Activated CD8-positive, alpha-beta memory T cell treated with anti-CD3 and anti-CD28 coated beads, Interleukin-2, amount 50 U/mL, for 48 hours (primary cell): ENCODE data around the gene ATP6AP1.
"Not testable (repeated sequence)": the region's sequence is repeated elsewhere in the genome, so short reads cannot be mapped to it uniquely, and the experiment has no call there.

ENCODE experiments used
- DNase-seq: peaks from one replicate; pipeline ENCODE4 v3.0.0-alpha.2; 2020

The ATP6AP1 gene, protein sequence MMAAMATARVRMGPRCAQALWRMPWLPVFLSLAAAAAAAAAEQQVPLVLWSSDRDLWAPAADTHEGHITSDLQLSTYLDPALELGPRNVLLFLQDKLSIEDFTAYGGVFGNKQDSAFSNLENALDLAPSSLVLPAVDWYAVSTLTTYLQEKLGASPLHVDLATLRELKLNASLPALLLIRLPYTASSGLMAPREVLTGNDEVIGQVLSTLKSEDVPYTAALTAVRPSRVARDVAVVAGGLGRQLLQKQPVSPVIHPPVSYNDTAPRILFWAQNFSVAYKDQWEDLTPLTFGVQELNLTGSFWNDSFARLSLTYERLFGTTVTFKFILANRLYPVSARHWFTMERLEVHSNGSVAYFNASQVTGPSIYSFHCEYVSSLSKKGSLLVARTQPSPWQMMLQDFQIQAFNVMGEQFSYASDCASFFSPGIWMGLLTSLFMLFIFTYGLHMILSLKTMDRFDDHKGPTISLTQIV

DNA sequence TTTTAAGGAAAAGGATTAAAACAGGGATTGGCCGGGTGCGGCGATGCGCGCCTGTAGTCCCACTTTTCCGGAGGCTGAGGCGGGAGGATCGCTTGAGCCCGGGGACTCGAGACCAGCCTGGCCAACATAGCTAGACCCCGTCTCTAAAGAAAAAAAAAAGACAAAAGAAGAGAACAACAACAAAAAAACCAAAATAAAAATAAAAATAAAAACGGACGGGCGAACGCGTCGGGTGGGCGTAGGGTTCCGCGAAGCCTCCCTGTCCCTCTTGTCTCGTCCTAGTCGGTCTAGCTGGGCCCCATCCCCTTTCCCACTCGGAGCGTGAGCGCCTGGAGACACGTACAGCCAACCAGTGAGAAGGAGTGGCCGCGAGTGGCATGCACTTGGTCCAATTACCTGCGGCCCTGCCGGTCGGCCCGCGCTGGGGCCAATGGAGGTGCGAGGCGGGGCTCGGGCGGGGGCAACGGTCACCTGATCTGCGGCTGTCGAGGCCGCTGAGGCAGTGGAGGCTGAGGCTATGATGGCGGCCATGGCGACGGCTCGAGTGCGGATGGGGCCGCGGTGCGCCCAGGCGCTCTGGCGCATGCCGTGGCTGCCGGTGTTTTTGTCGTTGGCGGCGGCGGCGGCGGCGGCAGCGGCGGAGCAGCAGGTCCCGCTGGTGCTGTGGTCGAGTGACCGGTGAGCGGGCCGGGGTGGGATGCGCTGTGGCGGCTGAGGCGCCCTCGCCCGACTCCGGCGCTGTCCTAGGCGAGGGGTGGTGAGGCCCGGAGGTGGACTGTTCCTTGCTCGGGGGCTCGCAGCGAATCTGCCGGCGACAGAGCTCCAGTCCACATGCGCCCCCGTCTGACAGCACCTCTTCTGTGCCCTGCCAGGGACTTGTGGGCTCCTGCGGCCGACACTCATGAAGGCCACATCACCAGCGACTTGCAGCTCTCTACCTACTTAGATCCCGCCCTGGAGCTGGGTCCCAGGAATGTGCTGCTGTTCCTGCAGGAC, at the start of gene ATP6AP1:
Gene ATP6AP1, plus strand, starts transcription at position 502 of the 996 bp plus-strand sequence. Its CDS starts 16 bp downstream, at position 518.
- peak; percentile 89 for DNase-seq

DNA sequence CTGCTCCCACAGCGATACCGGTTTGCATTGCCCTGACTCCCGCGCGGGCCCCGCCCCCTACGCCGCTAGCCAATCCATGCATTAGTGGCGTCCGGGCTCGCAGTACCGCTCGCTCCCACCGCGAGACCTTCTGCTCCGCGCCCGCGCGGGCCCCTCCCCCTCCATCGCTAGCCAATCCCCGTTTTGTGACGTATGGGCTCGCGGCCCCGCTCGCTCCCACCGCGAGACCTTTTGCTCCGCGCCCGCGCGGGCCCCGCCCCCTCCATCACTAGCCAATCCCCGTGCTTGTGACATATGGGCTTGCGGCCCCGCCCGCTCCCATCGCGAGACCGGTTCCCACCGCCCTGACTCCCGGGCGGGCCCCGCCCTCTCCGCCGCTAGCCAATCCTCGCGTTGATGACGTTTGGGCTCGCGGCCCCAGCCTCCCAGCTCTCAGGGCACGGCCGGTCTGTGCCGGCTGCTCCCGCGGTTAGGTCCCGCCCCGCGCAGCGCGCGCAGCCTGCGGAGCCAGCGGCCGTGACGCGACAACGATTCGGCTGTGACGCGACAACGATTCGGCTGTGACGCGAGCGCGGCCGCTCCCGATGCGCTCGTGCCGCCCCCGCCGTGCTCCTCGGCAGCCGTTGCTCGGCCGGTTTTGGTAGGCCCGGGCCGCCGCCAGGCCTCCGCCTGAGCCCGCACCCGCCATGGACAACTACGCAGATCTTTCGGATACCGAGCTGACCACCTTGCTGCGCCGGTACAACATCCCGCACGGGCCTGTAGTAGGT, 49.5 kb upstream of the ATP6AP1 start, which contains the start of gene EMD:
Gene EMD, plus strand, starts transcription at position 497 of the 770 bp plus-strand sequence. Its CDS starts 190 bp downstream, at position 687.
- peak; percentile 93 for DNase-seq

DNA sequence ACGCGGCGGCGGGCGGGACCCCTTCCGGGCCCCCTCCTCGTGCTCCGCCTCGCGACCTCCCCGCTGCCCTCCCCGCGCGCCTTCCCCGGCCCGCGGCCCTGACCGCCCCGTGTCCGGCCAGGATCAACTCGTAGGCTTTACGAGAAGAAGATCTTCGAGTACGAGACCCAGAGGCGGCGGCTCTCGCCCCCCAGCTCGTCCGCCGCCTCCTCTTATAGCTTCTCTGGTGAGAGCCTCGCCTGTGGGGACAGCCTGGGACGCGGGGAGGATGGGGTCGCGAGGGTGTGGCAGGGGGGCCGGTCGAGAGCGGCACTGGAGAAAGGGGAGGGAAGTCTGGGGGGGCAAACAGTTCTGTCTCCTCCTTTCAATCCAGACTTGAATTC, 48.9 kb upstream of the ATP6AP1 start:
- DNase-seq = no peak

DNA sequence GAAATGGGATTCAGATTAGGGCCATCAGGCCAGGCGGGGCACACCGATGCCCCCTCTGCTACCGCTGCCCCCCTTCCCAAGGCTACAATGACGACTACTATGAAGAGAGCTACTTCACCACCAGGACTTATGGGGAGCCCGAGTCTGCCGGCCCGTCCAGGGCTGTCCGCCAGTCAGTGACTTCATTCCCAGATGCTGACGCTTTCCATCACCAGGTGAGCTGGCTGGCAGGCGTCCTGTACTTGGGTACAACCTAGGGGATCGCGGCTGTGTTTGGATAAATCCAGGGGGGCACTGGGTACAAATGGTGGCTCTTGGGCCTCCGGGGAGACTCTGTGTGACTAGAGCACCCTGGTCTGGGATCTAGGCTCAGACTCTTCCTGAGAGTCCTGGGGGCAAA, 48.3 kb upstream of the ATP6AP1 start:
- no peak for DNase-seq

DNA sequence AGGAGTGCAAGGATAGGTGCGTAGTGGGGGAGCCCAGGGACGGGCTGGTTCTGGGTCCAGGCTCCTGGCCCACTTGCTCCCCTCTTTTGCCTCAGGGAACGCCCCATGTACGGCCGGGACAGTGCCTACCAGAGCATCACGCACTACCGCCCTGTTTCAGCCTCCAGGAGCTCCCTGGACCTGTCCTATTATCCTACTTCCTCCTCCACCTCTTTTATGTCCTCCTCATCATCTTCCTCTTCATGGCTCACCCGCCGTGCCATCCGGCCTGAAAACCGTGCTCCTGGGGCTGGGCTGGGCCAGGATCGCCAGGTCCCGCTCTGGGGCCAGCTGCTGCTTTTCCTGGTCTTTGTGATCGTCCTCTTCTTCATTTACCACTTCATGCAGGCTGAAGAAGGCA, 47.7 kb upstream of the ATP6AP1 start:
- DNase-seq = no peak

DNA sequence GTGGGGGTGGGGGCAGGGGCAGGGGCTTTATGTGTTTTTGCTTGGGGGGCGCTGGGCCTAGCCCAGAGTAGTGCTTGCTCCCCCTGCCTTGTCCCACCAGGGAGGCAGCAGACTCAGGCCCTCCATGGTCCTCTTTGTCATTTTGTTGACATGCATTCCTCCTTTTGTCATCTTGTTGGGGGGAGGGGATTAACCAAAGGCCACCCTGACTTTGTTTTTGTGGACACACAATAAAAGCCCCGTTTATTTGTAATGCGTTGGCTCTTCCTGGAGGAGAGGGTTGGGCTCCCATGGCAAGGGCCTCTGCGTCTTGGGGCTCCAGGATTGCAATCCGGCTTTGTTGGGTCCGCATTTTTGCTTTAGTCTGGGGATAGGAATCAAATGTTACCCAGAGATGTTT, 47.2 kb upstream of the ATP6AP1 start:
- no peak for DNase-seq

DNA sequence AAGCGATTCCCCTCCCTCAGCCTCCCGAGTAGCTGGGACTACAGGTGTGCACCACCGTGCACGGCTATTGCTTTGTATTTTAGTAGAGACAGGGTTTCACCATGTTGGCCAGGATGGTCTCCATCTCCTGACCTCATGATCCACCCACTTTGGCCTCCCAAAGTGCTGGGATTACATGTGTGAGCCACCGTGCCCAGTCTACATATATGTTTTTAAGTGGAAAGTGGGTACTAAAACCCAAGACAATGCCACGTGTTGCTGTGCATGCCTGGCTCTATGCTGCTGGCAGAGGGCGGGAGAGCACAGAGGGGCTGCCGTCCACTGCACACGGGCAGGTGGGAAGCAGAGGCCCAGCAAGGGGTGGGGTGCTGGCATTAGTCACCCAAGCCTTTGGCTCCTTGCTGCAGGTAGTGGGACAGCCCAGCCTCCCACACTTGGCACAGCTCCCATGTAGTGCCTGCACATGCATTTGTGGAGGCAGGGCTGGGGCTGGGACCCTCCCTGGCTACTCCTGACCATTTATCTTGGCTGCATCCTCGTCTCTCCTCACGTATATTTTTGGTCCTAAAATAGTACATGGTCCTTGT, 45.9 kb upstream of the ATP6AP1 start:
- no peak for DNase-seq

DNA sequence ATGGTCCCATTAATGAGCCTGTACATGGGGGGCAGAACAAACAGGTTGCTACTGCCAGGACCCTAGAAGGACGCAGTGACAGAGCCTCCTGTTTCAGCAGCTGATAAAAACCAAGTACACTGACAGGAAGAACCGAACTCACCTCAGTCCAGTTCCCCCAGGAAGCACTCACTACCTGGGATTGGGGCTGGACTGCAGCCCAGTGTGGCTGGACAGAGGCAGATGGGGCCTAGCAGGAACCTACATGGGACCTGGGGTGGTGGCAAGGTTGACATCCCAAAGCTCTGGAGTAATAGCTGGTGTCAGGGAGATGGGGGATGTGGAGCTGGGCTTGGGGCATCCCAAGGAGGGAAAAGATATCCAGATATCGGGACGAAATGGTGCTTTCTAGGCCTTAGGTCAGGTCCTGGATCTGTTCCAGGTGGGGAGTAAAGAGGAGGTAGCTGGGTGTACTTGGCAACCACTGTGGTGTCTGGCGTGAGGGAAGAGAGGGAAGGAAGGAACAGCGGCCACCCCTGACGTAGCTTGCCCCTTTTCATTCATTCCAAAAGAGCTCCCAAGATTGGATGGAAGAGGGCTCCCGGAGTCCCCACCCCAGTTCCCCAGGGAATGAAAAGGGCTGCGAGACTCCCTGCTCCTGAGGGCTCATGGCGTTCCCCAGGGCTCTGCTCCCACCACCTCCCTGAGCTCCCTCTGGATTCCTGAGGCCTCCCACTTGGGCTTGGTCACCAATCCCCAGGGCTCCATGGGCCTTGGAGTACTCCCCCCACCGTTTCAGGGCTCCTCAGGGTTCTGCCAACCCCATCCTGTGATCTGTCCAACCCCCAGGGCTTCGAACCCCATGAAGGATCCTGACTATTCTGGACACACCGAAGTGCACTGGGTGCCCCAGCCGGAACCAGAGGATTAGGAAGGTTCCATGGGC, 44.9 kb upstream of the ATP6AP1 start:
- no peak for DNase-seq

DNA sequence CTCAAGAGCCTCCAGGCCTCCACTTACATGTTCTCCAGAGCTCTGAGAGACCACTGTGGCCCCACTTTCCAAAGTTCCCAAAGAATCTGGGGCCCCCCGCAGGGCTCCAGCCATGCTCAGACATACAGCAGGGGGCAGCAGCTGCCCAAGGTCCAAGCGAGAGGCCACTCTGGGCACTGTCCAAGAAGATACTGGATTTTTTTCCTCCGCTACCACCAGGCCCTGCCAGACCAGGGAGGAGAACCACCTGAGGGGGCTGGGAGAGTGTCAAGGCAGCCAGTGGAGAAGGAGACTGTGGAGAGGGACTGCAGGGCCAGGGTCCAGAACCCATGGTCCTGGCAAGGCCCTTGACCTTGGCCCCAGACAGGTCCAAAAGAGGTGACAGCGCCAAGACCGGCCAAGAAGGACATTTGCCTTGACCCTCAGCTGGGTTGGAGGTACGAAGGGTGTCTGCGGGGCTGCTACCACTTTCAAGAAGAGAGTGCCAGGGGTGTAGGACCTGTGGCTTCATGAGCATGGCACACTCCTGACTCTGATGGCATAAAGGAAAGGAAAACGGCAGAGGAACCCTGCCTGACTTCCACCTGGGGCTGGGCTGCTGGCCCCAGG, 44.1 kb upstream of the ATP6AP1 start:
- no peak for DNase-seq

DNA sequence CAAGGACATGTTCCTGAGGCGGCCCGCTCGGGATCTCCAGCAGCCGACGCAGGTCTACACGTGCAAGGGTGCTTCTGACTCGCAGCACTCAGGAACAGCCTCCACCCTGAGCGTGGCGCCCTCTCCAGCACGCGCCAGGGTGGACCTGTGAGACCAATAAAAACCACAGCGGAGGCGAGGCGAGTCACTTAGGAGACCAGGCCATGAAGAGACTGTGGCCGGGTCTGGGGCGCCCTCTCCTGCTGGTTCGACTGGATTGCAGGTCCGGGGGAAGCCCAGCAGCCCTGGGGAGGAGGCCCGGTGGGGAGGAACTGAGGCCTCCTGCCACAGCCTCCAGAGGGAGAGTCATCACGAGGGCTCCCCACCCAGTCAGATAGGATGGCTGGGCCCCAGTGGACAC, 40.4 kb upstream of the ATP6AP1 start:
- not testable (repeated sequence) for DNase-seq

DNA sequence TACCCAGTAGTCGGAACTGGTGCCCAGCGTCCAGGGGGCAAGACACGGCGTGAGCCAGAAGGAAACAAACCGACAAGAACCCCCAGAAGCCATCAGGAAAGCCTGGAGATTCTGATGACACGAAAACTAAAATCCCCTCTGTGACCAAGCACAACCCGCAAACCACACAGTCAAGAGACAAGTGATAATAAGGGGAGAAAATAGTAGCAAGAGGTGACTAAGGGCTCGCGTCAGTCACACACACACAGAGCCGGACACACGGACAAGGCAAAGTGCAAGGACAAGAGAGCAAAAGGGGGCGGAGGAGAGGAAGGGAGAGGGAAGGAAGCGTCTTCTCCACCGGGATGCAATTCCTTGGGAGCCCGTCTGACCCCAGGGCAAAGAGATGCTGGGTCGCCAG, 39.8 kb upstream of the ATP6AP1 start:
- DNase-seq = not testable (repeated sequence)

DNA sequence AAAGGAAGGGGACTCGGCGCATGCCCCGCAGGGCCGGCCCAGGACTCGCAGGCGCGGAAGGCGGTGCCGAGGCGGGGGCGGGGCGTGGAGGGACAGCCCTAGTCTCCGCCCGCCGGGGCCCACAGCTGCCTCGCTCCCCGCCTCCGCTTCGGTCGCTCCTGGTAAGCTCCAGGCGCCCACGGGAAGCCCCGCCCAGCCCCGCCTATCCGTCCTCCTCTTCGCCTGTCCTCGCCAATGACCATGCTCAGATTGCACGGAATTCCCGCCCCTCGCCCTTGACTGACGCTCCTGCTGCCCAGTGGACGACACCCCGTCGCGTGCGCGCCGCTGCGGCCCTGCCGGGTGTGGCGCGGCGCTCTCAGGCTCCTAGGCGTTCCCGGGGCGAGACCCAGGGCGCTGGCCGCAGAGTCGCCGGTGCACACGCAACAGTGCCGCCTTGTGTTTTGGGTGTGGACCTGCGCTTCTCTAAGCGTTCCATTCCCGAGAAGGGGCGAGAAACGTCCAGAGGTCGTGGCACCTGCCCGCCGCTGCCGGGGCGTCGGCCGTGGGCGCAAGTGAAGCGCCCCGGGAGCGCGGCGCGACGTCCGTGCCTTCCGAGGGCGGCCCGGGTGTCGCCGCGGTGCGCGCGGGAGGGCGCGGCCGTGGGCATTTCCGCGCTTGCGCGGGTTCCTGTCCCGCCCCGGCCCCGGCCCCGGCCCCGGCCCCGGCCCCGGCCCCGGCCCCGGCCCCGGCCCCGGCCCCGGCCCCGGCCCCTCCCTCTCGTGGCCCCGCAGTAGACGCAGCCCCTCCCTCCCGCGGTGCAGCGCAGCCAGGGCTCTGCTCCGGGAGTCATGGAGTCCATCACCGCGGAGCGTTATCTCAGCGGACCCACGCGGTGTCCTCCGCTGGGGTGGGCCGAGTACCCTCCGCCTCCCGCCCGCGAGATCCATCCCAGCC, 38.4 kb upstream of the ATP6AP1 start:
- DNase-seq = not testable (repeated sequence)

DNA sequence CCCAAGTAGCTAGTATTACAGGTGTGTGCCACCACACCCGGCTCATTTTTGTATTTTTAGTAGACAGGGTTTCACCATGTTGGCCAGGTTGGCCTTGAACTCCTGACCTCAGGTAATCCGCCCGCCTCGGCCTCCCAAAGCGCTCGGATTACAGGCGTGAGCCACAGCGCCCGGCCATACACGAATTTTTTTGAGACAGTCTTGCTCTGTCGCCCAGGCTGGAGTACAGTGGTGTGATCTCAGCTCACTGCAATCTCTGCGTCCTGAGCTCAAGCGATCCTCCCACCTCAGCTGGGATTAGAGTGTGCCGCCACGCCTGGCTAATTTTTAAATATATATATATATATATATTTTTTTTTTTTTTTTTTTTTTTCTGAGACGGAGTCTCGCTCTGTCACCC, 32.1 kb upstream of the ATP6AP1 start:
- not testable (repeated sequence) for DNase-seq

DNA sequence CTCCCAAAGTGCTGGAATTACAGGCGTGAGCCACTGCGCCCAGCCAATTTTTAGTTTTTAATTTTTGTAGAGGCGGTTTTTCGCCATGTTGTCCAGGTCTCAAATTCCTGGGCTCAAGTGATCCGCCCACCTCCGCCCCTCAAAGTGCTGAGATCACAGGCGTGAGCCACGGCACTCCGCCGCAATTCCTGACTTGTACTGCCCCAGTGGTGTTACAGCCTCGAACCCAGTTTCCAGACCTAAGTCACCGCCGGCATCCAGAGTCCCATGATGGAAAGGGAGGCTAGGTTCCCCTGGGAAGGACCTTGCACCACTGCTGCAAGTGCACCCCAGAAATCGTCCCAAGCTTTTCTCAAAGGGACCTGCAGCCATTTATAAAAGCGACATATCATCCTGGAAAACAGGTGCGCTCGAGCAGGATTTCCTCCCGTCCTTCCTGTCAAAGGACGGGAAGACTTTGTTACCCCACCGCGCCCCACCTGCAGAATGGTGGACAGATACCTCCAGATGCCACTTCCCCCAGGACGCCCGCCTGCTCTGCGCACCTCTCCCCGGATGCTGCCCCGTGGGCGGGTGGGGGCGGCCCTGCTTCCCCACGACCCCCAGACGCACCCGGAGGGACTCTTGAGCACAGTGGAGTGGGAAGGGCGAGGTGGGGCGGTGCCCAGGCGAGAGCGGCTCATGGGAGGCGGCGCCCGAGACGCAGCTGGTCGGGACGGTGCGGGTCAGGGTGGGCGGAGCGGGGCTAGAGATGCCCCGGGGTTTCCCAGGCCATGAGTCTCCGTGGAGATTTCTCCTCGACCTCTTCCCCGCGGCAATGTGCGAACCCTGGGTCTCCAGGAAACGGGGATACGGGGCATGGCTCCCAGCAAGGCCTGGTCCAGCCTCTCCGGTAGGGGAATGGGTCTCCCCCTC, 31.2 kb upstream of the ATP6AP1 start:
- DNase-seq = peak; percentile 80

DNA sequence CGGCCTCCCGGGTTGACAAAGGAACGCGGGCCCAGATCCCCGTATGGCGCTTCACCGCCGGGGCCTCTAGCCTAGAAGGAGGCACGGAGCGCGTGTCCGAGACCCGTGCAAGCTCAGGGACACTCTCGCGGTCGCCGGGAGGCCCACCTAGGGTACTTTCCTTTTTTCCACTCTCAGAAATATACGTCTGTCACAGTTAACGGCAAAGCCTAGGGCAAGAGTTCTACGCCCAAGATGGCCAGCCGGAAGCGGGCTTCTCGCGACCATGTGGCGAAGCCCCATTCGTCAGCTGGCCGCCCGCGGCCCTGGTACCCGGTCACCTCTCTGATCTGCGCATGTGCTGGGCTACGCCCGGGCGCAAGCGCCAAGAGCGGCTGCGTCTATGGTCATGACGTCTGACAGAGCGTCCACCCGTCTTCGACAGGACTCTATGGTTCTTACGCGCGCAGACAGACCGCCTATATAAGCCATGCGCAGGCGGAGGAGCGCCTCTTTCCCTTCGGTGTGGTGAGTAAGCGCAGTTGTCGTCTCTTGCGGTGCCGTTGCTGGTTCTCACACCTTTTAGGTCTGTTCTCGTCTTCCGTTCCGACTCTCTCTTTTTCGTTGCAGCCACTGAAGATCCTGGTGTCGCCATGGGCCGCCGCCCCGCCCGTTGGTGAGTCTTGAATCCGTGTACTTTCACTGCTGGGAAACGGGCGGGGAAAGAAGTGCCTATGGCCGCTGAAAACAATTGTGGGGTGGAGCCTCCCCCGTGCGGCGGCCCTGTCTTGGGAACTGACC, 30.4 kb upstream of the ATP6AP1 start, which contains the start of gene RPL10:
Gene RPL10, plus strand, starts transcription at position 490 of the 780 bp plus-strand sequence. Its CDS starts 143 bp downstream, at position 633.
- peak; percentile 91 for DNase-seq

DNA sequence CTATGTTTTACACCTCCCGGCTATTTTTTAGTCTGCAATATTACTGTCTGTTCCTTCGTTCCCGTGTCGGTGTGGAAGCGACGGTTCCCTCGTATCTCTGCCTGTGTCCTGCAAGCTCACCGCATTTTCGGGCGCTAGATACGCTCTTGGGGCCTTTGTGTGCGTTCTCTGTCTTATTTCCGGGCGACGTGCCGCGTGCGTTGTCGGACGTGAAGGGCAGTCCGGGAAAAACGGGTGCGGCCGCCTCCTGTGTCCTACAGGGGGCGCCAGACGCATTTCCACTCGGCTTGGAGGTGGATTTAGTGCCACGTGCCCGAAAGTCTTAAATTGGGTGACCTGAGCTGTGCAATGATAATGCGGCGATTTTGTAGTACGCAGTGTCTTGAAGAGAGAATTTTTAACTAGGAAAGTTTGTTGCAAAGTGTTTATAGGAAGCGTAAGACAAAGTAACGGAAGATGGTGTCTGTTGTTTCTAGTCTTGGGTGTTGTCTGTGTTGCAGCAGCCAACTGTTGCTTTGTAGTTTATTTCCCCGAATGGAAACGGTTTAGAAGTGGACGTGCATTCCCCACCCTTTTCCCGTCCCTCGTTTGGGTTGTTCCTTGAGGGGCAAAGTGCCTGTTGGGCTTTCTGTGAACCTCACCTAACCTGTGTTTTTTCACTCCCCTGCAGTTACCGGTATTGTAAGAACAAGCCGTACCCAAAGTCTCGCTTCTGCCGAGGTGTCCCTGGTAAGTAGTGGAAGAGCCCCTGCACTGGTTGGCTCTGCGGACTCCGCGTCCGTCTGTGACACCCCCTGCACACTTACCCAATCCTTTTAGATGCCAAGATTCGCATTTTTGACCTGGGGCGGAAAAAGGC, 29.6 kb upstream of the ATP6AP1 start:
- DNase-seq = peak; percentile 87
